Hematopoietic multipotent progenitor cell treated with erythropoietin and hydrocortisone succinate and interleukin-3 and kit ligand, for 8 days (in vitro differentiated cells): ENCODE data around the gene ADAMTSL5.
"Not testable (repeated sequence)": the region's sequence is repeated elsewhere in the genome, so short reads cannot be mapped to it uniquely, and the experiment has no call there.

Experiments
- DNase-seq: peaks from one replicate; pipeline ENCODE4 v3.0.0-alpha.2; 2015

ADAMTSL5 gene

DNA sequence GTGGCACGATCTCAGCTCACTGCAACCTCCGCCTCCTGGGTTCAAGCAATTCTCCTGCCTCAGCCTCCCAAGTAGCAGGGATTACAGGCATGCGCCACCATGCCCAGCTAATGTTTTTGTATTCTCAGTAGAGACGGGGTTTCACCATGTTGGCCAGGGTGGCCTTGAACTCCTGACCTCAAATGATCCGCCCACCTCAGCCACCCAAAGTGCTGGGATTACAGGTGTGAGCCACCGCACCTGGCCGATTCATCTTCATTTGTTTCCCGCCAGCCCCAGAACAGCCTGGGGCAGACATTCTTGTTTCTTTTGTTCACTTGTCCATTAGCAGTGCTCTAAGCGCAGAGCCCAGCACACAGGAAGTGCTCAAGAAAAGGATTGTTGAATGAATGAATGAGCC is 35.8 kb downstream of the ADAMTSL5 start:
- DNase-seq: not testable (repeated sequence)

DNA sequence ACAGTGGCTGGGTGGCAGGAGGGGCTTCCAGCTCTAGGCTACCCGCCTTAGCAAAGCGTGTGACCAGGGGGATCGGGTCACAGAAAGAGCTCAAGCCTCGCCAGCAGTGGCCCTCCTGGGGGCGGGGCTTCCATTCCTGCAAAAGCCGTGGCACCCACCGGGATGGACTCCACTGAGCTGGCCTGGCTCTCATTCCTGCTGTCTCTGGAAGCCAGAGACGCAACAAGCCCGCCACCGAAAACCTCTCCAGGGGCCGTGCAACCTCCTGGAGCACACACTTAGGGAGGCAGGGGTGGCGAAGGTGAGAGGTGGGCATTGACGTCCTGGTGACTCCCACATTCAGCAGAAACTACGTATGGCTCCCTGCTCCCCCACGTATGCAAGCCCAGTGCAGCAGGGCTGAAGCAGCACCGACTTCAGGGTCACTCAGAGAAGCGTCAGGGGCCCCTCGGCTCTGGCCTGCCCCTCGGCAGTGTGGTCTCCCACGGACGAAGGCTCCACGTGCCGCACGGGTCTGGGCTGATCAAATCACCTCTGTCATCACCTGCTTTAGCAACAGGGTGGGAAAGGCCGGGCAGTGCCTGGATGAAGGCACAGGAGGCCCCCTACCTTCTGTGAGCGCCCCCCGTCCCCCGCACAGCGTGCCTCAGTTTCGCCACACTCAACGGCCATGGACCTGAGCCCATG is 36.9 kb downstream of the ADAMTSL5 start:
- DNase-seq: no peak

DNA sequence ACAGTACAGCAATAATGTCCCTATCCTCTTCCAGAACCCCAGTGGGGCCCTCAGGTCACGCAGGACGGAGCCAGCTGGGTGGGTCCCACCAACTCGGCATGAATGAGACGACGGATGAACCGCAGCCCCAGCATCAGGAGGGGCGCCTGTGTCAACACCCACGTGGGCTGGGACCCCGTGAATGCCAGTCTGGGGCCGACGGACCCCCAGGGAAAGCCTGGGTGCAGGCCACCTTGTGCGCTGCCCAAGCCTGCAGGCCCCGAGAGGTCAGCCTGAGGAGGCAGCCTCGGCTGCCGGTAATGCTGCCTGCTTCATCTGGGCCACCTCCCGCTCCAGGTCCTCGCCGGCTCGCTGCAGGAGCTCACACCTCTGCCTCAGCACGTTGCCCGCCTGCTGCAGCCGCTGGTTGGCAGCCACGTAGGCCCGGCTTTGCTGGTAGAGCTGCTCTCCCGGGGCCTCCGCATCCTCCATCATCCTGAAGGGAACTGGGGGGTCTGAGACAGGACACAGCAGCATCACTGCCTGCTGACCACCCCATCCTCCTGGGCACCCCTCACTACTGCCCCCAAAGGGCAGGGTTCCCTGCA is 38.0 kb downstream of the ADAMTSL5 start:
- DNase-seq: no peak

DNA sequence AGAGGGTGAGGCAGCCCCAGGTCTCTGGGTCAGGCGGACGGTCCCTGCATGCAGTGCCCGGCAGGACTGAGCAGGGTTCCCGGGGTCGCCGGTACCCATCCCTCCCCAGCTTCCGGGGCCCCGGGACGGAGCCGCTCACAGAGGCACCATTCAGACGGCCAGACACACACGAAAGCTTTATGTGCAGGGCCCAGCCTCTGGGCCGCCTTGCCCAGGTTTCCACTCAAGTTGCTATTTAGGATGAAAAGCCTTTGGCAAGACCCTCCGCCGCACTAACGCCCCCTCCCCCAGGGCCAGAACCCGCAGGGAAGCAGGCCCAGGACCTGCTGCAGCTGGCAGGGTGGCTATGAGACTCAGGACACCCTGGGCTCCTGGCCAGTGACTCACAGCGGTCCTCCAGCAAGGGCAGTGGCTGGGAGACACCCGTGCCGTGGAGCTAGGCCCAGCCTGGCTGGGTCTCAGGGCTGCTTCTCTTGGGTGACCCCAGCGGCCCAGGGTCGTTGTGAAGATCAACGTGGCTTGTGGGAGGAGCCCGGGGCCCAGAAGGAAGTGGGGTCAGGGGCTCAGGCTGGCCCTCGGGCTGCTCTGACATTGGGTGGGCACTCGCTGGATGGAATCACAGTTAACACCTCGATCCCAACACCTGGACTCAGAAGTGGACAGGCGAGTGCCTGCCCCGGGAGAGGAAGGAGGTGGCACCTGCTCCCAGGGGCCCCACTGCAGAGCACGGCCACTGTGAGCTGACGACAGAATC is 38.6 kb downstream of the ADAMTSL5 start:
- DNase-seq: no peak

DNA sequence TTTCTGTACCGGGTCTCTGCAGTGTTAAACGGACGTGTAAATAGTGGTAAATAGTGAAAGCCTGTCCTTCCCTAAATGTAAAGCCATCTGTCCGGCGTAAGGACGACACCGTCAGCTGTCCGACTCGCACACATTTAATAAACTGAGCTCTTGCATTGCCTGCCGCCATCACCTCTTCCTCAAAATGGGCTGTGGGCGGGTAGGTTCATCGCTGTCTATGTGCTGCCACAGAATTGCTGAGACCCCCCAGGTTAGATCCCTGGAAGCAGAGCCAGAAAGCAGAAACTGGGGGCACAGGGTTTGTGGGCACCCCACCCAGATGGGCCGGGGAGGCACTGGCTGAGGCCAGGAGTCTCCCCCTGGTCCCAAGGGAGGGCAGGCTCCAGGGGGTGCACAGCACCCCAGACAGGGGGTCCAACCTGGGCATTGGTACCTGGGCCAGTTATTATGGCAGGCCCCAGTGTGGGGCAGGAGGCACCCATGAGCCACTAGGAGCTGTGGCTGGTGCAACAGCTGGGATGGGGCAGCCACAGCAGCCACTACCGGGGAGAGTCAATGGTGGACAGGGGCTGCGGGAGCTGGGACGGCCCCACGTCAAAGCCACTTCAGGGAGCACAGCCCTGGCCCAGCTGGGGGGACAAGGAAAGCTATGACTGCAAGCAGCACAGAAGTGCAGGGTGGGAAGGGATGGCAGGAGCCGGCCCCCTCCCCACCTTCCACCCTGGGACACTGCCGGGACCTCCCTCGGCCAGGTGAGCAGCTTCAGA is 39.6 kb downstream of the ADAMTSL5 start:
- no peak for DNase-seq

DNA sequence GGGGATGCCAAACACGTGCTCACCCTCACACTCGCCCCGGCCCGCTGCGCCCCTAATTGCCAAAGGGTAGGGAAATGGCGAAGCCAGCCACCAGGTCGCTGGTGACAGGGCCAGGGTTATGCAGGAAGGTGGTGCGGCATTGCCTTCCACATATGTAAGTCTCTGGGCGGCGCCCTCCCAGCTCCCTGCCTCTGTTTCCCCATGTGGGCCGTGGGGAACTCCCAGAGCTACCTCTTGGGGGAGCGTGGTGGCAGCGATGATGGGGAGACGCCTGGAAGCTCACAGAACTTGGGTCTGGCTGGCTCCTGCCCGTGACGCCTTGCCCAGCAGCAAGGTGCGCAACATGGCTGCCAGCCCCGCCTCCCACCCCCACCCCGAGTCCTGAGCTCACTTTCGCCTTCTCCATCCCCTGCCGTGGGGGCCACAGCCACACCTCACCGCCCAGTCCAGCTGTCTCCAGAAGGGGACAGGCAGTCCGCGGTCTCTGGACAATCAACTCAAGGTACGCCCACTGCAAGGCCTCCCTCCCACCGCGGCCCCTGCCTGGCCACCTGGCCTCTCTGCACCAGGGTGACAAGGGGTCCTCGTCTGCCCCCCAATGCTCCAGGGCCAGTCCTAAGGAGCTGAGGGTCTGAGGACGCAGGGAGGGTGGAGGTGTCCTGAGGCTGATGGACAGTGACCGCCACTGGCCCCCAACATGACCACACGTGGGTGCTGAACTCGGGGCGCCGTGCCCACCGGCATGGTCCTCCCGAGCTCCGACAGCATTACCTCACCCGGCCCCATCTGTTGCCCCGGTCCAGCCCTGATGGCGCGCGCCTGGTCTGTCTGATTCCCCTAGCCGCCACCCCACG is 40.4 kb downstream of the ADAMTSL5 start:
- no peak for DNase-seq

DNA sequence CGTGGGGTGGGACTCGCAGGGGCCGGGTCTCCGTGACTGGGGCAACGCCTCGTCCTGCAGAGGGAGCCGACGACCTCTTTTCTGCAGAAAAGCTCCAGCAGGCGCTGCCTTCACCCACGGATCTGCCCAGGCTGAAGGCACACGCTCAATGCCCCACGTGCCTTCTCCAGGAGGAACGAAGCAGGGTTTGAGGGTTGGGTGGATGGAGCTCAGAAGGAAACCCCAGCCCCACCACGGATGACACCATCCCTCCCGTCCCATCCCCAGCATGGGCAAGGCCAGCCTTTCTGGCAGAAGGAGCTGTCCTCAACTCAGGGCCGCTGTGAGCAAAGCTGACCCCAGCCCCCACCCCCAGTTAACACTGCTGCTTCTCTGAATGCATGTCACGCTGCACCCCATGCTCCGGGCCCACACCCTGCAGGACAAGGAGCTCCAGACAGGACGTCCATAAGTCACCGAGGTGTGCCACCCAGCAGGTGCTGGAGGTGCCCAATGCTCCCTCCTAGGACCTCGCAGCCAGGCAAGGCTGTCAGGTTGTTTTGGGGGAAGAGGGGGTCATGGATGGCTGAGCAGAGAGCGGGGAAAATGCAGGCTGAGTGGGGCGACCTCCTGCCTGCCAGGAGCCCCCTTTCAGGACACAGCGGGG is 41.2 kb downstream of the ADAMTSL5 start:
- DNase-seq: no peak

DNA sequence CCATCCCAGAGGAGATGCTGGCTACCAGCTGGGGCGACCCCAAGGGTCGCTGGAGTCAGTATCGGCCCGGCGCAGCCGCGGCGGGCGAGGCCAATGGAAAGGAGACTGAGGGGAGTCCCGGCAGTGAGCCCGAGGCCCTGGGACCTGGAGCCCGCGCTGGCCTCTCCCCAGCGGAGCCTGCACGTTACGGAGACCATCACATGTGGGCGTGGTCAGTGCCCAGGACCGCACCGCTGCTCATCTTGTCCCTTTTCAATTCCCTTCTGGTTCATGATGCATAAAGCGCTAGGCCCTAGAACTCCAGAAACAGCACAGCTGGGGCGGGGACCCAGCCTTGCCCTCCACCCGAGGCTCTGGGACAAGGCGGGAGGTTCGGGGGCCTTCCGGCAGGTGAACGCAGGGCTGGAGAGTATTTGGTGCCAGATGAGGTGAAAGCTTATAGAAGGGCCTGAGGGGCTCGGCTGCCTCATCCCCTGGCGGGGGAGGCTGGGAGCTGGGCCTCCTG is 41.8 kb downstream of the ADAMTSL5 start:
- DNase-seq: peak; percentile 28

DNA sequence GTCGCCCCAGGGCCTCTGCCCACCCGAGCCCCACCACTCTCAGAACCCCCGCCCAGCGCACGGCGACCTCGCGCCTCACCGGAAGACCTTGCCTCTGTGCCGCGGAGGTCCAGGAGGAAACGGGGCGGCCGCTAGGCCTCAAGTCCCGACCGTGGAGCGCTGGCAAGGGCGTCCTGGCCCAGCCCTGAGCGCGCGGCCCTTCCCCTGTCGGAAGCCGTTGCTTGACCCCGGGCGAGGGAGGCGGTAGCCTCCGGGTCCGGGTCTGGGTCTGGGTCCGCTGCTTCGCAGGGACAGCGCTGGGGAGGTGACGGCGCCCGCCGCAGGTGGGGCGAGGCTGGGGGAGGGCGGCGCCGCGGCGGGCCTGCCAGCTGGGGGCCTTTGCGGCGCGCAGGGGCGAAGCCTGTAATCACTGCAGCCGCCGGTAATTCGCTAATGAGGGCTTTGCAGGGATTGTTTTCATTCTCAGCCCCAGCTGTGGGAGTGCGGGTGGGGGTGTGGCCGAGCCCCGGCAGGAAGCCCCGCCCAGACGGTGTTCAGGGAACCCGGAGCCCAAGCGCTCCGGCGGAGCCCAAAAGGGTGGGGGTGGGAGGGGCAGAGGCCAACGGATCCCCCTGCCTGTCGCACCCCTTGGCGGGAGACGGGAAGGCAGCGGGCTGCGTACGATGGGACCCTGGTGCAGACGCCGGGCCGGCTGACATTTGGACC is 42.4 kb downstream of the ADAMTSL5 start:
- peak; percentile 25 for DNase-seq

DNA sequence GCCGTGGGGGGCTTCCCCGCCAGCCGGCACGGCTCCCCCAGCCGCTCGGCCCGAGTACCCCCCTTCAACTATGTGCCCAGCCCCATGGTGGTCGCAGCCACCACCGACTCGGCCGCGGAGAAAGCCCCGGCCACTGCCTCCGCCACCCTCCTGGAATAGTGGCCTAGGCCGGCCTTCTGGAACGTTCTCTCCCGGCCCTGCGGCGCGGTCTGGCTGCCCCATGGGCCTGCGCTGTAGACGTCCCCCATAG is 42.8 kb downstream of the ADAMTSL5 start:
- no peak for DNase-seq

DNA sequence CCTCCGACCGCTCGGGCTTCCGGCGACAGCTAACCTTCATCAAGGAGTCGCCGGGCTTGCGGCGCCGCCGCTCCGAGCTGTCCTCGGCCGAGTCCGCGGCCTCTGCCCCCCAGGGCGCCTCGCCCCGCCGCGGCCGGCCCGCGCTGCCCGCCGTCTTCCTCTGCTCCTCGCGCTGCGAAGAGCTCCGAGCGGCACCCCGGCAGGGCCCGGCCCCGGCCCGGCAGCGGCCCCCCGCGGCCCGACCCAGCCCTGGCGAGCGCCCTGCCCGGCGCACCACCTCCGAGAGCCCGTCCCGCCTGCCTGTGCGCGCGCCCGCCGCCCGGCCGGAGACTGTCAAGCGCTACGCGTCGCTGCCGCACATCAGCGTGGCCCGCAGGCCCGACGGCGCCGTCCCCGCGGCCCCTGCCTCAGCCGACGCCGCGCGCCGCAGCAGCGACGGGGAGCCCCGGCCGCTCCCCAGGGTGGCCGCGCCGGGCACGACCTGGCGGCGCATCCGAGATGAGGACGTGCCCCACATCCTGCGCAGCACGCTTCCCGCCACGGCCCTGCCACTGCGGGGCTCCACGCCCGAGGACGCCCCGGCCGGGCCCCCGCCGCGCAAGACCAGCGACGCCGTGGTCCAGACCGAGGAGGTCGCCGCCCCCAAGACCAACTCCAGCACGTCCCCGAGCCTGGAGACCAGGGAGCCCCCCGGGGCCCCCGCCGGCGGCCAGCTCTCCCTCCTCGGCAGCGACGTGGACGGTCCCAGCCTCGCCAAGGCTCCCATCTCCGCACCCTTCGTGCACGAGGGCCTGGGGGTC is 43.4 kb downstream of the ADAMTSL5 start:
- DNase-seq: no peak

DNA sequence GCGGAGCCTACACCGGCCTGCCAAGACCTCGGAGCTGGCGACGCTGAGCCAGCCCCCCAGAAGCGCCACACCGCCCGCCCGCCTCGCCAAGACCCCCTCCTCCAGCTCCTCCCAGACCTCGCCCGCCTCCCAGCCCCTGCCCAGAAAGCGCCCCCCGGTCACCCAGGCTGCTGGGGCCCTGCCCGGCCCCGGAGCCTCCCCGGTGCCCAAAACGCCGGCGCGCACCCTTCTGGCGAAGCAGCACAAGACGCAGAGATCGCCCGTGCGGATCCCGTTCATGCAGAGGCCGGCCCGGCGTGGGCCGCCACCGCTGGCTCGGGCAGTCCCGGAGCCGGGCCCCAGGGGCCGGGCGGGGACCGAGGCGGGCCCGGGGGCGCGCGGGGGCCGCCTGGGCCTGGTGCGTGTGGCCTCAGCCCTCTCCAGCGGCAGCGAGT is 44.0 kb downstream of the ADAMTSL5 start:
- DNase-seq: peak; percentile 32

DNA sequence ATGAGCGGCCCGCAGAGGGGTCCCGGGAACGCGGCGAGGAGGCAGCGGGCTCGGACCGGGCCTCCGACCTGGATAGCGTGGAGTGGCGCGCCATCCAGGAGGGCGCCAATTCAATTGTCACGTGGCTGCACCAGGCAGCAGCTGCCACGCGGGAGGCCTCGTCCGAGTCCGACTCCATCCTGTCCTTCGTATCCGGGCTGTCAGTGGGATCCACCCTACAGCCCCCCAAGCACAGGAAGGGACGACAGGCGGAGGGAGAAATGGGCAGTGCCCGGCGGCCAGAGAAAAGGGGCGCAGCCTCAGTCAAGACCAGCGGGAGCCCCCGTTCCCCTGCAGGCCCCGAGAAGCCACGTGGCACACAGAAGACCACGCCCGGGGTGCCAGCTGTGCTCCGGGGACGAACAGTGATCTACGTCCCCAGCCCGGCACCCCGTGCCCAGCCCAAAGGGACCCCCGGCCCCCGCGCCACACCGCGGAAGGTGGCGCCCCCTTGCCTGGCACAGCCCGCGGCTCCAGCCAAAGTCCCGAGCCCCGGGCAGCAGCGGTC is 44.5 kb downstream of the ADAMTSL5 start:
- no peak for DNase-seq

DNA sequence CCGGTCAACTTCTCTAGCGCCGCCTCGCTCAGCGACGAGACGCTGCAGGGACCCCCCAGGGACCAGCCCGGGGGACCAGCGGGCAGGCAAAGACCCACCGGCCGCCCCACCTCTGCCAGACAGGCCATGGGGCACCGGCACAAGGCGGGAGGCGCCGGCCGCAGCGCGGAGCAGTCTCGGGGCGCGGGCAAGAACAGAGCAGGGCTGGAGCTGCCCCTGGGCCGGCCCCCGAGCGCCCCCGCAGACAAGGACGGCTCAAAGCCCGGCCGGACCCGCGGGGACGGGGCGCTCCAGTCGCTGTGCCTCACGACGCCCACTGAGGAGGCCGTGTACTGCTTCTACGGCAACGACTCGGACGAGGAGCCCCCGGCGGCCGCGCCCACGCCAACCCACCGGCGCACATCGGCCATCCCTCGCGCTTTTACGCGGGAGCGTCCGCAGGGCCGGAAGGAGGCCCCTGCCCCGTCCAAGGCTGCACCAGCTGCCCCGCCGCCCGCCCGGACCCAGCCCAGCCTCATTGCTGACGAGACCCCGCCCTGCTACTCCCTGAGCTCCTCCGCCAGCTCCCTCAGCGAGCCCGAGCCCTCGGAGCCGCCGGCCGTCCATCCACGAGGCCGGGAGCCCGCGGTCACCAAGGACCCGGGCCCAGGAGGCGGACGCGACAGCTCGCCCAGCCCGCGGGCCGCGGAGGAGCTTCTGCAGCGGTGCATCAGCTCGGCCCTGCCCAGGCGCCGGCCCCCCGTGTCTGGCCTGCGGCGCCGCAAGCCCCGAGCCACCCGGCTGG is 45.1 kb downstream of the ADAMTSL5 start:
- DNase-seq: no peak

DNA sequence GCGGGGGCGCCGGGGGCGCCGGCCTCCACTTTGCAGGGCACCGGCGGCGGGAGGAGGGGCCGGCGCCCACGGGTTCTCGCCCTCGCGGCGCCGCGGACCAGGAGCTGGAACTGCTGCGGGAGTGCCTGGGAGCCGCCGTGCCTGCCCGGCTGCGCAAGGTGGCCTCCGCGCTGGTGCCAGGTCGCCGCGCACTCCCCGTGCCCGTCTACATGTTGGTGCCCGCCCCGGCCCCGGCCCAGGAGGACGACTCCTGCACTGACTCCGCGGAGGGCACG is 45.7 kb downstream of the ADAMTSL5 start:
- DNase-seq: no peak

DNA sequence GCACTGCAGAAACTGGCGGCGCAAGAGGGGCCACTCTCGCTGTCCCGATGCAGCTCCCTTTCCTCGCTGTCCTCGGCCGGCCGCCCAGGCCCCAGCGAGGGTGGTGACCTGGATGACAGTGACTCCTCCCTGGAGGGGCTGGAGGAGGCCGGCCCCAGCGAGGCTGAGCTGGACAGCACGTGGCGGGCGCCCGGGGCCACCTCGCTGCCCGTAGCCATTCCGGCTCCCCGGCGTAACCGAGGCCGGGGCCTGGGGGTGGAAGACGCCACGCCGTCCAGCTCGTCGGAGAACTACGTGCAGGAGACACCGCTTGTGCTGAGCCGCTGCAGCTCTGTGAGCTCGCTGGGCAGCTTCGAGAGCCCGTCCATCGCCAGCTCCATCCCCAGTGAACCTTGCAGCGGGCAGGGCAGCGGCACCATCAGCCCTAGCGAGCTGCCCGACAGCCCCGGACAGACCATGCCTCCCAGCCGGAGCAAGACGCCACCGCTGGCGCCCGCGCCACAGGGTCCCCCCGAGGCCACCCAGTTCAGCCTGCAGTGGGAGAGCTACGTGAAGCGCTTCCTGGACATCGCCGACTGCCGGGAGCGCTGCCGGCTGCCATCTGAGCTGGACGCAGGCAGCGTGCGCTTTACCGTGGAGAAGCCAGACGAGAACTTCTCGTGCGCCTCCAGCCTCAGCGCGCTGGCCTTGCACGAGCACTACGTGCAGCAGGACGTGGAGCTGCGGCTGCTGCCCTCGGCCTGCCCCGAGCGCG is 46.2 kb downstream of the ADAMTSL5 start:
- no peak for DNase-seq

DNA sequence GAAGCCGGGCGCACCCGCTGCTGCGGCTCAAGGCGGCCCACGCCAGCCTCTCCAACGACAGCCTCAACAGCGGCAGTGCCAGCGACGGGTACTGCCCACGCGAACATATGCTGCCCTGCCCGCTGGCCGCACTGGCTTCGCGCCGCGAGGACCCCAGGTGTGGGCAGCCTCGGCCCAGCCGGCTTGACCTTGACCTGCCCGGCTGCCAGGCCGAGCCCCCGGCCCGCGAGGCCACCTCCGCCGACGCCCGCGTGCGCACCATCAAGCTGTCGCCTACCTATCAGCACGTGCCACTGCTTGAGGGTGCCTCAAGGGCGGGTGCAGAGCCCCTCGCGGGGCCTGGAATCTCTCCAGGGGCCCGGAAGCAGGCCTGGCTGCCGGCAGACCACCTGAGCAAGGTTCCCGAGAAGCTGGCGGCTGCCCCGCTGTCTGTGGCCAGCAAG is 46.8 kb downstream of the ADAMTSL5 start:
- DNase-seq: no peak

DNA sequence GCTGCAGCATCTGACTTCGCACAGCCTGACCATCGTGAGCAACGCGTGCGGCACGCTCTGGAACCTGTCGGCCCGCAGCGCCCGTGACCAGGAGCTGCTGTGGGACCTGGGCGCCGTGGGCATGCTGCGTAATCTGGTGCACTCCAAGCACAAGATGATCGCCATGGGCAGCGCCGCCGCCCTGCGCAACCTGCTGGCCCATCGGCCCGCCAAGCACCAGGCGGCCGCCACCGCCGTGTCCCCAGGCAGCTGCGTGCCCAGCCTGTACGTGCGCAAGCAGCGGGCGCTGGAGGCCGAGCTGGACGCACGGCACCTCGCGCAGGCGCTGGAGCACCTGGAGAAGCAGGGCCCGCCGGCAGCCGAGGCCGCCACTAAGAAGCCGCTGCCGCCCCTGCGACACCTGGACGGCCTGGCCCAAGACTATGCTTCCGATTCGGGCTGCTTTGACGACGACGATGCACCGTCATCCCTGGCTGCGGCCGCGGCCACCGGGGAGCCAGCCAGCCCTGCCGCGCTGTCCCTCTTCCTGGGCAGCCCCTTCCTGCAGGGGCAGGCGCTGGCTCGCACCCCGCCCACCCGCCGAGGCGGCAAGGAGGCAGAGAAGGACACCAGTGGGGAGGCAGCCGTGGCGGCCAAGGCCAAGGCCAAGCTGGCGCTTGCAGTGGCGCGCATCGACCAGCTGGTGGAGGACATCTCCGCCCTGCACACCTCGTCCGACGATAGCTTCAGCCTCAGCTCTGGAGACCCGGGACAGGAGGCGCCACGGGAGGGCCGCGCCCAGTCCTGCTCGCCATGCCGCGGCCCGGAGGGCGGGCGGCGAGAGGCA is 47.4 kb downstream of the ADAMTSL5 start:
- peak; percentile 61 for DNase-seq
